Measurements from ENCODE around the gene NTRK3.

Gene NTRK3

DNA sequence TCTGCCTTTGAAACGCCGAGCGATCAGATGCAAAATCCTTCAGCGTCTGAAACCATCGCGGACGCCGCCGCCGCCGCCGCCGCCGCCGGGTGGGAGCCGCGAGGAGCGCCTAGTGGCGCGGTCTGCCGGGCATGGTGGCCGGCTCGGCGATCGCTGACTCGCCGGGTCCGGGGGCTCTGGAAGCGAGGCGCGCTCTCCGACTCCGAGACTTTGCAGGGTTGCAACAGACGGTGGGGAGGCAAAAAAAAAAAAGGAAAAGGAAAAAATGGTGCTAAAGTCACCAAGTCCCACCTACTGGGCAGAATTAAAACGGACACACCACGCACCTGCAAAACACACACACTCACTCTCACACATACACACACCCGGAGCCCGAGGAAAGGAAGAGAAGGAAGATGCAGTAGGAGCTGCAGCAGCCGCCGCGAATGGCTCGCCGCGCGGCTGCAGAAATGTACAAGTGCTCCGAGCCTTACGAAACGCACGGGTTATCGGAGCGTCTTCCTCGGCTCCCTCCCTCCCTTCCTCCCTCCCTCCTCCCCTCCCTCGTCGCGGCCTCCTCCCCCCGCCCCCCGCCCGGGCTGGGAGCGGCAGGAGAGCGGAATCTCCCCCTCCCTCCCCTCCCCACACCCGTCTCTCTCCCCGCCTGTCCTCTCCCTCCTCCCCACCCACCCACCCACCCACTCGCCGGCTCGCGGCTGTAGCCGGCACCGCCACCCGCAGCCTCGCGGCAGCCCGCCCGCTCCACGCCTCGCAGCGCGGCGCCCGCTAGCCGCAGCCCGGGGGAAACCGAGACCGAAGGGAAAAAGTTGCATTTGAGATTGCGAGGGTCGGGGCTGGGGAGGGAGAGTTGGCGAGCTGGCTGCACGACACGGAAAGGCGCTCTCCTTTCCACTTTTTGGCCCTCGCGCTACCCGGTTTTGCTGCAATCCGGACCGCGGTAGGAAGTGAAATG is at the start of gene NTRK3:
Gene NTRK3 (minus strand): TSS at position 461 of the 952 bp plus-strand sequence. CDS start 586 bp downstream, outside the sequence.
- Histone ChIP-seq H3K4me3 (ENCODE audit: low read length) (peak within 1 kb of the TSS; percentile 84), H3K9me3 (ENCODE audit: insufficient read depth, low read depth, low read length) (no peaks in the 10 kb centered on the region), H3K9ac (ENCODE audit: low read depth, low read length) (peak within 1 kb of the TSS; percentile 72; the same call in 1 of the 2 replicates), H3K36me3 (ENCODE audit: insufficient read depth, low read depth, low read length) (no peaks in the 10 kb centered on the region), H3K27ac (ENCODE audit: low read length) (no peak within 1 kb of the TSS), H3K4me1 (ENCODE audit: insufficient read depth, low read length) (peaks cover 4% of the 10 kb centered on the region; the same call in 1 of the 2 replicates), H3K27me3 (ENCODE audit: insufficient read depth, low read length) (peaks cover 73% of the 10 kb centered on the region)

DNA sequence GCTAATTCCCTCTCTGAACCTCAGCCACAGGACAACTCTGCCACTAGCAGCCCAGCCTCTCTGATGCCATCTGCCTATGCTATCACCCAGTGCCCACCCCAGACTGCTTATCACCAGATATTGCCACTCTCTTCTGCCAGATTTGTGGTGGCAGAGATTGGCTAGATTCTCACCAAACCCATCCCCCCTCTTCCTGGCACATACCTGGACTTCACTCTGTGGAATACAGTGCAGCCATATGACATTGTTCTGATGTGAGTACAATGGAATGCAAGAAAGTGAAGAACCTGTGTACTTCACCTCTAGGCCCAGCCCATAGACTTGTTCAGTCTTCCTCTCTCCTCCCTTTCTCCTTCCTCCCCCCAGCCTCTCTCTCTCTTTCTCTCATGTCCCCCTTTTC is 46.9 kb upstream of the NTRK3 start:
- no peaks in the 10 kb centered on the region for H3K27me3 ChIP-seq (ENCODE audit: insufficient read depth, low read length)

DNA sequence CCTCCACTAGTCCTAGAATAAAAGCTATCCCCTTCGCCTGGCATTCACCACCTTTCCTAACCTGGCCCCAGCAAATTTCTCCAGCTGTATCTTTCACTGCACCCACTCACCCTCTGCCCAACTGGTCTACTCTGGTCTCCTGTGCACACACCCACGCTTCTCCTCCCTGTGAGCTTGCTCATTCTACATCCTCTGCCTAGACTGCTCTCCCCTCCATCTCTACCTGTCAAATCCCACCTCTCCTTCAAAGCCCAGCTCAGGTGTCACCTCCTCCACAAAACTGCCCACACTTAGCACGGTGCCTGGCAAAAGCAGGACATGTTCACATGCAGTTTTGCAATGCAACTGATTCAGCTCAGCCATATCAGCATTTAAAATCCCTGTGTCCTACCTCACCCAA is 45.8 kb upstream of the NTRK3 start:
- Histone ChIP-seq H3K27ac (ENCODE audit: low read length) (no peak overlapping the region), H3K27me3 (ENCODE audit: insufficient read depth, low read length) (no peaks in the 10 kb centered on the region), H3K36me3 (ENCODE audit: insufficient read depth, low read depth, low read length) (no peaks in the 10 kb centered on the region), H3K4me1 (ENCODE audit: insufficient read depth, low read length) (peaks cover 25% of the 10 kb centered on the region), H3K9ac (ENCODE audit: low read depth, low read length) (no peak overlapping the region), H3K4me3 (ENCODE audit: low read length) (no peak overlapping the region), H3K9me3 (ENCODE audit: insufficient read depth, low read depth, low read length) (no peaks in the 10 kb centered on the region)

More for the DNA sequence above, 46.9 kb upstream of the NTRK3 start:
- Histone ChIP-seq H3K4me1 (ENCODE audit: insufficient read depth, low read length) (peaks cover 25% of the 10 kb centered on the region), H3K4me3 (ENCODE audit: low read length) (no peak overlapping the region), H3K9me3 (ENCODE audit: insufficient read depth, low read depth, low read length) (no peaks in the 10 kb centered on the region), H3K9ac (ENCODE audit: low read depth, low read length) (no peak overlapping the region), H3K27ac (ENCODE audit: low read length) (no peak overlapping the region), H3K36me3 (ENCODE audit: insufficient read depth, low read depth, low read length) (no peaks in the 10 kb centered on the region)

DNA sequence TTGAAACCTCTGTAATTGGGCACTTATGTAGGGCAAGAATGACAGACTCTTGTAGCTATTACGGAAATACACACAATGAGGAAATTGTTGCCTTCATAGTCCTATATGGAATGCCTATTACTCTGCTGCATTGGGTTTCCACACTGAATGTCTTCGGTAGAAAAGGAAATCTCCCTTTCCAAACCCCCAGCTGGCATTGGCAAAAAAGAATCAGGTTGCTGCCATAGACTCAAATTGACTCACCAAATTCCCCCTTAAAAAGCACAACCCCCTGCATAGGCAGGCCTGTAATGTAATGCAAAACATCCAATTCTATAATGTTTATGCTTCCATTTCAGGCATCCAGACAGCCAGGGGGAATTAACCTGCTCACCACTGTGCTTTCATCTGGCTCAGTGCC is 44.8 kb upstream of the NTRK3 start:
- Histone ChIP-seq H3K4me1 (ENCODE audit: insufficient read depth, low read length) (peaks cover 25% of the 10 kb centered on the region), H3K4me3 (ENCODE audit: low read length) (no peak overlapping the region), H3K27ac (ENCODE audit: low read length) (no peak overlapping the region), H3K9me3 (ENCODE audit: insufficient read depth, low read depth, low read length) (no peaks in the 10 kb centered on the region), H3K36me3 (ENCODE audit: insufficient read depth, low read depth, low read length) (no peaks in the 10 kb centered on the region), H3K27me3 (ENCODE audit: insufficient read depth, low read length) (no peaks in the 10 kb centered on the region), H3K9ac (ENCODE audit: low read depth, low read length) (no peak overlapping the region)

DNA sequence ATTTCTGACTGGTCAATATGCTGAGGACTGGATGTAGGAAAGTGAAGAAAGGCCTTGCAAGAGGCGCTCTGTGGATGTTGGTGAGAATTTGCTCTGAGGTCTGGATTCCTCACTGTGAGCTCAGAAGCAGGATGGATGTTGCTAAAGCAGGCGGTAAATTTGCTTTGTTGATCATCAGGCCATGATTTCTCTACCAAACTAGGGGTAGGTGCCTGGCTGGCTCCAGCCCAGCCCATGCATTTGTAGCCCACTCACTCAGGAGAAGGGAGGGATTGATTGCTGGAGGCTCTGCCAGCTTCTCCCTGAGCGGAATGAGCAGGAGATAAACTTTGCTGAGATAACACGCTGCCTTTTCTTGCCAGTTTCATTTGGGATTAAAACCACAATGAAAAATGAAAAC is 44.3 kb upstream of the NTRK3 start:
- no peak overlapping the region for H3K9ac ChIP-seq (ENCODE audit: low read depth, low read length)
- H3K27ac ChIP-seq (ENCODE audit: low read length), result no peak overlapping the region
- H3K4me3 ChIP-seq (ENCODE audit: low read length), result no peak overlapping the region
- H3K9me3 ChIP-seq (ENCODE audit: insufficient read depth, low read depth, low read length), result no peaks in the 10 kb centered on the region
- no peaks in the 10 kb centered on the region for H3K27me3 ChIP-seq (ENCODE audit: insufficient read depth, low read length)
- H3K4me1 ChIP-seq (ENCODE audit: insufficient read depth, low read length), result peaks cover 25% of the 10 kb centered on the region
- H3K36me3 ChIP-seq (ENCODE audit: insufficient read depth, low read depth, low read length), result no peaks in the 10 kb centered on the region

DNA sequence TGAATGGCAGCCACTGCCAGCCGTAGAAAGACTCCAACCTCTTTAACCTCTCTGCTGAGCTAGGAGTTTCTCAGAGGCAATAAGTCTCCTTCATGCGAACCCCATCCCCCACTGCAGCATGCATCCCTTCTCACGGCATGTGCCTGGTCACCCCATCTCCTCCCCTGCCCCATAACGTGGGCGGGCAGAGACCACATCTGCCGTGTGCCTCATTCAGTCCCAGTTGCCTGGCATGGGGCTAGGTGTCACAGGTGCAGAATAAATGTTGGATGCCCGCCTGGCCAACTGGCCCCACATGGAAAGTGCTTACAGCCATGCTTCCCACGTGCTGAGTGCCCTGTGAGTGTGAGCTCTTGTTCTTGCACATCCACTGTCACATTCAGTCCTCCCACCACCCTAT is 43.5 kb upstream of the NTRK3 start:
- Histone ChIP-seq H3K27me3 (ENCODE audit: insufficient read depth, low read length) (peaks cover 5% of the 10 kb centered on the region; the same call in 1 of the 2 replicates), H3K9ac (ENCODE audit: low read depth, low read length) (no peak overlapping the region), H3K36me3 (ENCODE audit: insufficient read depth, low read depth, low read length) (no peaks in the 10 kb centered on the region), H3K27ac (ENCODE audit: low read length) (no peak overlapping the region), H3K4me1 (ENCODE audit: insufficient read depth, low read length) (peaks cover 25% of the 10 kb centered on the region), H3K4me3 (ENCODE audit: low read length) (no peak overlapping the region), H3K9me3 (ENCODE audit: insufficient read depth, low read depth, low read length) (no peaks in the 10 kb centered on the region)

DNA sequence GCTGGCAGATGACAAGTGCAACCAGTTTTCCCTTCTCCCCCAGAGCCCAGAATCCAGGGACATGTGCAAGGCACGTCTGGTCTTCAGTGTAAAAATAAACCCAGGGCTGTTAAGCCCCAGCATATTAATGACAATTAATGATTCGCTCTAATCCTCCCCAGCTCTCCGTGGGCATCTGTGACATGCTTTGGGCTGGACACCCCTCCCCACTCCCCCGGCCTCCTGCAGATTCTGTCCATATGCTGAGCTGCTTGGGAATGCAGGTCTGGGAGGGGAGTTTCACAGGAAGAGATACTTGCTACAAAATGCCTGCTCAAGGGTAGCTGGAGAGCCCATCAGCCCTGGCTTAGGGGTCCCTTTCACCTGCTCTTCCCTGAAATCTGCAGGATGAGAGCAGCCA is 43.0 kb upstream of the NTRK3 start:
- Histone ChIP-seq H3K4me1 (ENCODE audit: insufficient read depth, low read length) (peaks cover 25% of the 10 kb centered on the region), H3K27me3 (ENCODE audit: insufficient read depth, low read length) (peaks cover 5% of the 10 kb centered on the region; the same call in 1 of the 2 replicates), H3K9ac (ENCODE audit: low read depth, low read length) (no peak overlapping the region), H3K36me3 (ENCODE audit: insufficient read depth, low read depth, low read length) (no peaks in the 10 kb centered on the region), H3K27ac (ENCODE audit: low read length) (no peak overlapping the region), H3K4me3 (ENCODE audit: low read length) (no peak overlapping the region), H3K9me3 (ENCODE audit: insufficient read depth, low read depth, low read length) (no peaks in the 10 kb centered on the region)

DNA sequence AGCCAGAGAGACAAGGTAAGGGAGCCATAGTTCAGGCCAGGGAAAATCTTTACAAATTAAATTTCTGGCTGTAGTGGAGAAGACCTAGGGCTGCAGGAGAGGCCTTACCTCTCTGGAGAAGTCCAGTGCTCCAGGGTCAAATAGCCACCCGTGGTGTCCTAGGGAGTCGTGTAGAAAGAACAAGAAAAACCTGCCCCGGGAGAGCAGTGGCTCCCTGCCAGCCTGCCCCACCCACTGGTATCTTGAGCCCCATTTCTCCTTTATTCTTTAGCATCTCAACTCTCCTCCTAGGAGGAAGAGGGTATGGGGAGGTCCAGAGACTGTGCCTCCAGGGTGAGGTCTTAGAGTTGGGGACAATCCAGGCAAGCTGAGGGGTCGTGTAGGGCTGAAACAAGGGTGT is 32.1 kb upstream of the NTRK3 start:
- Histone ChIP-seq H3K9ac (ENCODE audit: low read depth, low read length) (no peak overlapping the region), H3K36me3 (ENCODE audit: insufficient read depth, low read depth, low read length) (no peaks in the 10 kb centered on the region), H3K4me1 (ENCODE audit: insufficient read depth, low read length) (no peaks in the 10 kb centered on the region), H3K9me3 (ENCODE audit: insufficient read depth, low read depth, low read length) (no peaks in the 10 kb centered on the region), H3K27me3 (ENCODE audit: insufficient read depth, low read length) (0 out of 2 replicates have a peak, but pooled peaks cover 6% of the 10 kb centered on the region), H3K27ac (ENCODE audit: low read length) (no peak overlapping the region), H3K4me3 (ENCODE audit: low read length) (no peak overlapping the region)

DNA sequence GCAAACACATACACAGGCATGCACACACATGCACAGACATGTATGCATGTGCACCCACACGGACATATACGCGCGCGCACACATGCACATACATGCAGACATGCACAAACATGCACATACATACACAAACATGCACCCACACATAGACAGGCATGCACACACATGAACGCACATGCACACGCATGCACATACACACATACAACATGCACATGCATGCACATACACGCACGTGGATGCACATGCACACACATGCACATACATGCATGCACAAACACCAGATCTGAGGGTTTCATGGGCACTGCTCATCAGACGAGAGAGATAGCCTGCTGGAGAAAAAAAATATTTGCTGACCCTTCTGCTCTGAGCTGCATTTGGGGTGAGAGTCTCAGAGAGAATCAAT is 31.7 kb upstream of the NTRK3 start:
- H3K4me1 ChIP-seq (ENCODE audit: insufficient read depth, low read length), result no peaks in the 10 kb centered on the region
- H3K27ac ChIP-seq (ENCODE audit: low read length), result no peak overlapping the region
- H3K9me3 ChIP-seq (ENCODE audit: insufficient read depth, low read depth, low read length), result no peaks in the 10 kb centered on the region
- H3K36me3 ChIP-seq (ENCODE audit: insufficient read depth, low read depth, low read length), result no peaks in the 10 kb centered on the region
- no peak overlapping the region for H3K9ac ChIP-seq (ENCODE audit: low read depth, low read length)
- H3K27me3 ChIP-seq (ENCODE audit: insufficient read depth, low read length), result peaks cover 10% of the 10 kb centered on the region
- H3K4me3 ChIP-seq (ENCODE audit: low read length), result no peak overlapping the region

DNA sequence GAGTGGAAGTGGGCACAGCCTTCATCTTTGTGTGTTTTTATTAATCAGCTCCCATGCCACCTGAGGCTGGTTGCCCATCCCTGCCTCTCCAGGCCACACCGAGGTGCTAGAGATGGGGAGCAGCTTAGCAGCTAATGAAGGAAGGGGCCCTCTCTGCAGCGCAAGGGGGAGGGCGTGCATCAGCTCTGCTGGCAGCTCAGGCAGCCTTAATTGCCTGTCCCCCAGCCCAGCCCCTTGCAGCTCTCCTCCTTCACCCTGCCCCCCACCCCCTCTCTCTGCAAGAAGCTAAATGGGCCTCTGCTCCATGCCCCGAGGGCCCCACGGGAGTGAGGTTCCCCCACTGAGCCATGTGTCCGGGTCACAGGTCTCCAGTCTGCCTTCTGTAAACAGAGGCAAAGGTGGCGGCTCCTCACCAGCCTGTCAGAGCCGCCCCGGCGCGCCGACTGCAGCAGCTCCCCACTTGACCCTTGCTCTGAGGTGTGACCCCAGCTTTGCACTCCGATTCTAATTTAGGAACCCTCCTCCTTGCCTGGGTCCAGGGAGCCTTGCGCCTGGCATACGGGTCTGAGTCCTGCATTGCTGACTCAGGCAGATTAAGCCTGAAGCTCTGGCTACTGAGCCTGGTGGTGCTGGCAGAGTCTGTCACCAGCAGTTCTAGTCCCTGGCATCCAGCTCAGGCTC is 27.9 kb upstream of the NTRK3 start:
- Histone ChIP-seq H3K36me3 (ENCODE audit: insufficient read depth, low read depth, low read length) (no peaks in the 10 kb centered on the region), H3K27me3 (ENCODE audit: insufficient read depth, low read length) (peaks cover 13% of the 10 kb centered on the region), H3K9me3 (ENCODE audit: insufficient read depth, low read depth, low read length) (no peaks in the 10 kb centered on the region), H3K4me1 (ENCODE audit: insufficient read depth, low read length) (no peaks in the 10 kb centered on the region), H3K4me3 (ENCODE audit: low read length) (no peak overlapping the region), H3K9ac (ENCODE audit: low read depth, low read length) (no peak overlapping the region), H3K27ac (ENCODE audit: low read length) (no peak overlapping the region)

DNA sequence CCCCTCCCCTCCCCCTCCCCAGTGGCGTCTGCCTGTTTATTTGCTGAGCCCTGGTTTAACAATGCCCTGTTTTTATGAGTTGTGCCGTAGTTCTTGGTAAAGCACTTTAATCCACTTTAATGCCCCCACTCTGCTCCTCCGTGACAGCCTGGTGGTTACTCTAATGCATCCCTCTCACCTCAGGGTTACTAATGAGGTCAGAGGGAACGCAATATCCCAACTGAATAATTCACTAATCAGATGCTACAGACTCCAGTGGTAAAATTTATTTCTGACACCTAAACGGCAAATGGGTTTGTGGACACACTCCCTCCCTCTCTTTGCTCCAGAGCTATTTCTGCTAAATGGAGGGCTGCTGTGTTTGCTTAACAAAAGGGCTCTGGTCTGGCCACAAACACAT is 26.1 kb upstream of the NTRK3 start:
- Histone ChIP-seq H3K27ac (ENCODE audit: low read length) (no peak overlapping the region), H3K4me3 (ENCODE audit: low read length) (no peak overlapping the region), H3K9ac (ENCODE audit: low read depth, low read length) (no peak overlapping the region), H3K27me3 (ENCODE audit: insufficient read depth, low read length) (peaks cover 18% of the 10 kb centered on the region), H3K36me3 (ENCODE audit: insufficient read depth, low read depth, low read length) (no peaks in the 10 kb centered on the region), H3K9me3 (ENCODE audit: insufficient read depth, low read depth, low read length) (no peaks in the 10 kb centered on the region), H3K4me1 (ENCODE audit: insufficient read depth, low read length) (no peaks in the 10 kb centered on the region)

Measured in iPS-20b (cell line).